Measurements from ENCODE around the gene CREB3L2.

- TF ChIP-seq, protein P1, sequence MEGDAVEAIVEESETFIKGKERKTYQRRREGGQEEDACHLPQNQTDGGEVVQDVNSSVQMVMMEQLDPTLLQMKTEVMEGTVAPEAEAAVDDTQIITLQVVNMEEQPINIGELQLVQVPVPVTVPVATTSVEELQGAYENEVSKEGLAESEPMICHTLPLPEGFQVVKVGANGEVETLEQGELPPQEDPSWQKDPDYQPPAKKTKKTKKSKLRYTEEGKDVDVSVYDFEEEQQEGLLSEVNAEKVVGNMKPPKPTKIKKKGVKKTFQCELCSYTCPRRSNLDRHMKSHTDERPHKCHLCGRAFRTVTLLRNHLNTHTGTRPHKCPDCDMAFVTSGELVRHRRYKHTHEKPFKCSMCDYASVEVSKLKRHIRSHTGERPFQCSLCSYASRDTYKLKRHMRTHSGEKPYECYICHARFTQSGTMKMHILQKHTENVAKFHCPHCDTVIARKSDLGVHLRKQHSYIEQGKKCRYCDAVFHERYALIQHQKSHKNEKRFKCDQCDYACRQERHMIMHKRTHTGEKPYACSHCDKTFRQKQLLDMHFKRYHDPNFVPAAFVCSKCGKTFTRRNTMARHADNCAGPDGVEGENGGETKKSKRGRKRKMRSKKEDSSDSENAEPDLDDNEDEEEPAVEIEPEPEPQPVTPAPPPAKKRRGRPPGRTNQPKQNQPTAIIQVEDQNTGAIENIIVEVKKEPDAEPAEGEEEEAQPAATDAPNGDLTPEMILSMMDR (IDR thresholded peaks at IDR 0.05): no peak
- TF ChIP-seq ZFX (IDR thresholded peaks at IDR 0.05; ENCODE audit: borderline replicate concordance): no peak
Observed at GRCh38 chr7:137961200-137962177, 40.4 kb downstream of the CREB3L2 start.
